ENCODE measurements around the gene ZFHX3.

The ZFHX3 gene

GRCh38 chr16:72840631-72841381, 207.1 kb downstream of the ZFHX3 start:
- no peaks in the 10 kb centered on the region for H3K9me3 ChIP-seq (ENCODE audit: low read depth, low read length)
- no peak for DNase-seq (ENCODE audit: low read depth, low spot score)
- no peak overlapping the region for H3K4me3 ChIP-seq
- TF ChIP-seq POLR2AphosphoS5 (IDR thresholded peaks at IDR 0.05; ENCODE audit: borderline replicate concordance, low read depth, low read length) = no peak
- no peak for TF ChIP-seq FOXP2 (optimal IDR thresholded peaks at IDR 0.05; ENCODE audit: control extremely low read depth, extremely low read length, insufficient read depth)
- no peak for TF ChIP-seq EZH2 (IDR thresholded peaks at IDR 0.05)
- H3K9ac ChIP-seq (ENCODE audit: insufficient read length) = no peak overlapping the region
- H3K27ac ChIP-seq = no peak overlapping the region
- H3K36me3 ChIP-seq (ENCODE audit: insufficient read depth, low read length) = no peaks in the 10 kb centered on the region

- no peak for TF ChIP-seq FOXP2 (optimal IDR thresholded peaks at IDR 0.05; ENCODE audit: control extremely low read depth, extremely low read length, insufficient read depth)
- no peak for TF ChIP-seq EZH2 (IDR thresholded peaks at IDR 0.05)
- TF ChIP-seq POLR2AphosphoS5 (IDR thresholded peaks at IDR 0.05; ENCODE audit: borderline replicate concordance, low read depth, low read length) = no peak
- H3K4me3 ChIP-seq = no peak overlapping the region
These were observed 209.0 kb downstream of the ZFHX3 start for GRCh38 chr16:72838951-72839350.

GRCh38 chr16:72838586-72838910, 209.4 kb downstream of the ZFHX3 start:
- Histone ChIP-seq H3K36me3 (ENCODE audit: insufficient read depth, low read length) (no peaks in the 10 kb centered on the region), H3K4me3 (no peak overlapping the region), H3K9ac (ENCODE audit: insufficient read length) (no peak overlapping the region), H3K9me3 (ENCODE audit: low read depth, low read length) (no peaks in the 10 kb centered on the region), H3K27ac (no peak overlapping the region)
- TF ChIP-seq FOXP2 (optimal IDR thresholded peaks at IDR 0.05; ENCODE audit: control extremely low read depth, extremely low read length, insufficient read depth) (no peak), POLR2AphosphoS5 (IDR thresholded peaks at IDR 0.05; ENCODE audit: borderline replicate concordance, low read depth, low read length) (no peak), EZH2 (IDR thresholded peaks at IDR 0.05) (no peak)
- no peak for DNase-seq (ENCODE audit: low read depth, low spot score)

More at GRCh38 chr16:72838951-72839350, 209.0 kb downstream of the ZFHX3 start:
- H3K27ac ChIP-seq = no peak overlapping the region
- DNase-seq (ENCODE audit: low read depth, low spot score) = no peak
- H3K9me3 ChIP-seq (ENCODE audit: low read depth, low read length) = no peaks in the 10 kb centered on the region
- H3K36me3 ChIP-seq (ENCODE audit: insufficient read depth, low read length) = no peaks in the 10 kb centered on the region
- no peak overlapping the region for H3K9ac ChIP-seq (ENCODE audit: insufficient read length)

DNA sequence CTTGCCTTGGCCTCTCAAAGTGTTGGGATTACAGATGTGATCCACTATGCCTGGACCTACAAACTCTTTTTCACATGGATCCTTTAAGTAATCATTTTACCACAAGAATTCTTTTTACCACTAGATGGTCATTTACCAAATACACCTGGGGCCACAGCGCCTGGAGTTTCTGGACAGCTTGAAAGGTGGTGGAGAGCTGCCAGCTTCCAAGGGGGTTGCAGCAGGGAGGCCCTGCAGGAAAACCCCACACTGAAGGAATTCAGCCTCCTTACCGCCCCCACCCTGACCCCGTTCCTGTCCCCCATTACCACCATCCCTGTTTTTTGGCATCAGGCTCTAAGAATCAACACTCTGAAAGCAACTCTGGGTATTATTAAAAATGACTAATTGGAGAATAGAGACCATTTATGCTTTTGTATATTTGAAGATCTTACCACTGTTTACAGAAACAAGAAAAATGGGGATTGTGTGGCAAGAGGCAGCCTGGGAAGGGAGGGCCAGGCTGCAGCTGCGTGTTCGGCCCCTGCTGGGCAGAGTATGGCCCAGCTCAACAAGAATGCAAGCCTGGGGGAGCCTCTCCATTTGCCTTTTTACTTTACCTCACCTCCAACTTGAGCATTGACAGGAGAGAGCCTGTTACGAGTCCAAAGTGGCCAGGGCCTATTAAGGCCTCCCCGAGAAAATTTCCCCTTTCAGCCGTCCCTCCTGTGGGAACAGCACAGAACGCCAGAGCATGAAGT, 209.9 kb downstream of the ZFHX3 start:
- H3K27ac ChIP-seq = no peak overlapping the region
- no peak for TF ChIP-seq EZH2 (IDR thresholded peaks at IDR 0.05)
- no peak for TF ChIP-seq POLR2AphosphoS5 (IDR thresholded peaks at IDR 0.05; ENCODE audit: borderline replicate concordance, low read depth, low read length)
- no peak for TF ChIP-seq FOXP2 (optimal IDR thresholded peaks at IDR 0.05; ENCODE audit: control extremely low read depth, extremely low read length, insufficient read depth)
- H3K4me3 ChIP-seq = no peak overlapping the region
- H3K9me3 ChIP-seq (ENCODE audit: low read depth, low read length) = no peaks in the 10 kb centered on the region
- no peaks in the 10 kb centered on the region for H3K36me3 ChIP-seq (ENCODE audit: insufficient read depth, low read length)
- no peak for DNase-seq (ENCODE audit: low read depth, low spot score)
- H3K9ac ChIP-seq (ENCODE audit: insufficient read length) = no peak overlapping the region

DNA sequence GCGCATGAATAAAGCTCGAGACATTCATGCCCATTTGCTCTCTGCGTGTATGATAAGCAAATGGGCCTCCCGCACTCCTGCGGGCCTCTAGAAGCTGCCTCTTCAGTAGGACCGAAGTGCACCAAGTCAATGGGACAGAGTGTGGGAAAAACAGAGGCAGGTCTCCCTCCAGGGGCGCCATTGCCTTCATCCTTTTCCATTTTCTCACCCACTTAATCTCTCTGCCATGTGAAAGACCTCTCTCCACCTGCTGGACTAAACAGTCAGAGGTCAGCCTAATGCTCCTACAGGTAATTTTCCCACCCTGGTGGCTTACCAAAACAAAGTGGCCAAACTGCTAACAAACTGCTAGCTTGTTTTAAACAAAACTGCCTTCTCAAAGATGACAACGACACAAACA, 210.9 kb downstream of the ZFHX3 start:
- no peak overlapping the region for H3K4me3 ChIP-seq
- H3K9ac ChIP-seq (ENCODE audit: insufficient read length) = no peak overlapping the region
- H3K36me3 ChIP-seq (ENCODE audit: insufficient read depth, low read length) = no peaks in the 10 kb centered on the region
- no peak overlapping the region for H3K27ac ChIP-seq
- TF ChIP-seq EZH2 (IDR thresholded peaks at IDR 0.05) (no peak), FOXP2 (optimal IDR thresholded peaks at IDR 0.05; ENCODE audit: control extremely low read depth, extremely low read length, insufficient read depth) (no peak), POLR2AphosphoS5 (IDR thresholded peaks at IDR 0.05; ENCODE audit: borderline replicate concordance, low read depth, low read length) (no peak)
- H3K9me3 ChIP-seq (ENCODE audit: low read depth, low read length) = no peaks in the 10 kb centered on the region
- no peak for DNase-seq (ENCODE audit: low read depth, low spot score)

GRCh38 chr16:72836181-72836580, 211.7 kb downstream of the ZFHX3 start:
- TF ChIP-seq EZH2 (IDR thresholded peaks at IDR 0.05) (no peak), POLR2AphosphoS5 (IDR thresholded peaks at IDR 0.05; ENCODE audit: borderline replicate concordance, low read depth, low read length) (no peak), FOXP2 (optimal IDR thresholded peaks at IDR 0.05; ENCODE audit: control extremely low read depth, extremely low read length, insufficient read depth) (no peak)
- Histone ChIP-seq H3K36me3 (ENCODE audit: insufficient read depth, low read length) (no peaks in the 10 kb centered on the region), H3K9me3 (ENCODE audit: low read depth, low read length) (no peaks in the 10 kb centered on the region), H3K9ac (ENCODE audit: insufficient read length) (no peak overlapping the region), H3K27ac (no peak overlapping the region), H3K4me3 (no peak overlapping the region)
- no peak for DNase-seq (ENCODE audit: low read depth, low spot score)

- DNase-seq (ENCODE audit: low read depth, low spot score) = no peak
- H3K4me3 ChIP-seq = no peak overlapping the region
- no peaks in the 10 kb centered on the region for H3K9me3 ChIP-seq (ENCODE audit: low read depth, low read length)
- no peak overlapping the region for H3K9ac ChIP-seq (ENCODE audit: insufficient read length)
- no peak for TF ChIP-seq POLR2AphosphoS5 (IDR thresholded peaks at IDR 0.05; ENCODE audit: borderline replicate concordance, low read depth, low read length)
- TF ChIP-seq FOXP2 (optimal IDR thresholded peaks at IDR 0.05; ENCODE audit: control extremely low read depth, extremely low read length, insufficient read depth) = no peak
- TF ChIP-seq EZH2 (IDR thresholded peaks at IDR 0.05) = no peak
- no peaks in the 10 kb centered on the region for H3K36me3 ChIP-seq (ENCODE audit: insufficient read depth, low read length)
- H3K27ac ChIP-seq = no peak overlapping the region
These were observed 212.8 kb downstream of the ZFHX3 start for GRCh38 chr16:72835086-72835485.

DNA sequence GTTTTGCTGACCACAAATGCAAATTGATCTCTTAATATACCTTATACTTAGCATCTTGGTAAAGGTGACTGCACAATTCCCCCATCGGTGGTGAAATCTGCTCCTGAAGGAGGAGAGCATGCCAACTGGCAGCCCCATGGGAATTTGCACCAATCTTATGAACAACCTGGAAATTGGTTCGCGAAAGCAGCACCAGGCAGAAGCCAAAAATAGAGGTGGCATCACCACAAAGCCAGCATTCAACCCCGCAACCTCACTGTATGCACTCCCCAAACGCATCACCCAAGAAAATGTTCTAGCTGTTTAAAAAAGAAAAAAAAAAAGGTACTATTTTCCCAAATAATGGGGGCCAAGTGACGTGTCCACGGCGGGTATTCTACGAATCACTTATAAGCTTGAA, 213.4 kb downstream of the ZFHX3 start:
- DNase-seq (ENCODE audit: low read depth, low spot score) = no peak
- Histone ChIP-seq H3K36me3 (ENCODE audit: insufficient read depth, low read length) (no peaks in the 10 kb centered on the region), H3K27ac (no peak overlapping the region), H3K4me3 (no peak overlapping the region), H3K9me3 (ENCODE audit: low read depth, low read length) (no peaks in the 10 kb centered on the region), H3K9ac (ENCODE audit: insufficient read length) (no peak overlapping the region)
- TF ChIP-seq FOXP2 (optimal IDR thresholded peaks at IDR 0.05; ENCODE audit: control extremely low read depth, extremely low read length, insufficient read depth) = no peak
- TF ChIP-seq POLR2AphosphoS5 (IDR thresholded peaks at IDR 0.05; ENCODE audit: borderline replicate concordance, low read depth, low read length) = no peak
- no peak for TF ChIP-seq EZH2 (IDR thresholded peaks at IDR 0.05)

Measured in SK-N-MC (cell line).